Activated naive CD8-positive, alpha-beta T cell treated with anti-CD3 and anti-CD28 coated beads for 36 hours (primary cell): ENCODE results near the gene ABHD4. TPM values are rescaled to one million over a fixed set of nuclear protein-coding genes. Genes with fewer than 3 reads are reported as not detected.
"Not testable (repeated sequence)": the region's sequence is repeated elsewhere in the genome, so short reads cannot be mapped to it uniquely, and the experiment has no call there.

ENCODE experiments used
- DNase-seq: peaks from one replicate; pipeline ENCODE4 v3.0.0; 2021
- H3K27ac Mint-ChIP-seq: one replicate; pipeline ENCODE4 v1.8.0; 2022; ENCODE audit warnings: mild to moderate bottlenecking, moderate library complexity, mixed read lengths
- H3K27me3 Mint-ChIP-seq: one replicate; pipeline ENCODE4 v1.8.0; 2022; ENCODE audit warnings: mild to moderate bottlenecking, mixed read lengths
- H3K36me3 Mint-ChIP-seq: one replicate; pipeline ENCODE4 v1.8.0; 2021; ENCODE audit warnings: mild to moderate bottlenecking, mixed read lengths
- H3K4me1 Mint-ChIP-seq: one replicate; pipeline ENCODE4 v1.8.0; 2021; ENCODE audit warnings: mixed read lengths
- H3K4me3 Mint-ChIP-seq: one replicate; pipeline ENCODE4 v1.8.0; 2022; ENCODE audit warnings: mild to moderate bottlenecking, moderate library complexity, mixed read lengths
- H3K9me3 Mint-ChIP-seq: one replicate; pipeline ENCODE4 v1.8.0; 2022; ENCODE audit warnings: mixed read lengths
- total RNA-seq, 2 experiments: library from RNA; stranded (reverse); gene quantifications; one replicate each; pipeline ENCODE4 v1.2.3, GENCODE V29; 2021

ABHD4 gene
- 1 to 10 TPM; 8.2 to 8.7 TPM for total RNA-seq

- peak within 1 kb of the TSS; percentile 82 for H3K27ac Mint-ChIP-seq
- no peaks in the 10 kb centered on the region for H3K27me3 Mint-ChIP-seq
- peak; percentile 80 for DNase-seq
- peak within 1 kb of the TSS; percentile 90 for H3K4me3 Mint-ChIP-seq
- H3K36me3 Mint-ChIP-seq: peaks cover 5% of the 10 kb centered on the region
- peaks cover 31% of the 10 kb centered on the region for H3K4me1 Mint-ChIP-seq
- no peaks in the 10 kb centered on the region for H3K9me3 Mint-ChIP-seq
Measured at GRCh38 chr14:22598099-22598895, at the start of gene ABHD4. ABHD4 (plus strand) TSS chr14:22598300; CDS start chr14:22598307, 7 bp downstream.

GRCh38 chr14:22549324-22549962 lies 48.7 kb upstream of the ABHD4 start:
- peaks cover 90% of the 10 kb centered on the region for H3K36me3 Mint-ChIP-seq
- H3K27ac Mint-ChIP-seq: peak overlapping the region; percentile 93
- peaks cover 4% of the 10 kb centered on the region for H3K27me3 Mint-ChIP-seq
- DNase-seq: no peak
- peak overlapping the region; percentile 82 for H3K4me3 Mint-ChIP-seq
- H3K4me1 Mint-ChIP-seq: peaks cover 91% of the 10 kb centered on the region
- H3K9me3 Mint-ChIP-seq: no peaks in the 10 kb centered on the region

GRCh38 chr14:22549981-22550673 lies 48.0 kb upstream of the ABHD4 start:
- H3K4me3 Mint-ChIP-seq: peak overlapping the region; percentile 82
- H3K27me3 Mint-ChIP-seq: peaks cover 4% of the 10 kb centered on the region
- H3K36me3 Mint-ChIP-seq: peaks cover 86% of the 10 kb centered on the region
- H3K4me1 Mint-ChIP-seq: peaks cover 92% of the 10 kb centered on the region
- H3K9me3 Mint-ChIP-seq: no peaks in the 10 kb centered on the region
- peak overlapping the region; percentile 93 for H3K27ac Mint-ChIP-seq
- peak; percentile 77 for DNase-seq

GRCh38 chr14:22551605-22551997 lies 46.5 kb upstream of the ABHD4 start:
- Mint-ChIP-seq H3K4me1 (peaks cover 92% of the 10 kb centered on the region), H3K27me3 (peaks cover 11% of the 10 kb centered on the region), H3K9me3 (peaks cover 2% of the 10 kb centered on the region), H3K36me3 (peaks cover 75% of the 10 kb centered on the region), H3K27ac (peak overlapping the region; percentile 93), H3K4me3 (peak overlapping the region; percentile 82)
- DNase-seq: no peak

- Mint-ChIP-seq H3K36me3 (peaks cover 70% of the 10 kb centered on the region), H3K9me3 (peaks cover 2% of the 10 kb centered on the region), H3K27me3 (peaks cover 11% of the 10 kb centered on the region), H3K4me1 (peaks cover 86% of the 10 kb centered on the region), H3K27ac (peak overlapping the region; percentile 93), H3K4me3 (peak overlapping the region; percentile 82)
- no peak for DNase-seq
Measured at GRCh38 chr14:22552001-22552826, 45.9 kb upstream of the ABHD4 start.

- Mint-ChIP-seq H3K9me3 (peaks cover 2% of the 10 kb centered on the region), H3K27ac (peak overlapping the region; percentile 93), H3K36me3 (peaks cover 65% of the 10 kb centered on the region), H3K4me3 (peak overlapping the region; percentile 82), H3K27me3 (peaks cover 11% of the 10 kb centered on the region), H3K4me1 (peaks cover 86% of the 10 kb centered on the region)
- DNase-seq: no peak
Measured at GRCh38 chr14:22552827-22553076, 45.3 kb upstream of the ABHD4 start.

GRCh38 chr14:22553445-22553844 lies 44.7 kb upstream of the ABHD4 start:
- H3K36me3 Mint-ChIP-seq: peaks cover 58% of the 10 kb centered on the region
- H3K4me1 Mint-ChIP-seq: peaks cover 86% of the 10 kb centered on the region
- peaks cover 11% of the 10 kb centered on the region for H3K27me3 Mint-ChIP-seq
- DNase-seq: no peak
- peak overlapping the region; percentile 79 for H3K4me3 Mint-ChIP-seq
- H3K9me3 Mint-ChIP-seq: peaks cover 2% of the 10 kb centered on the region
- peak overlapping the region; percentile 93 for H3K27ac Mint-ChIP-seq

- Mint-ChIP-seq H3K4me1 (peaks cover 88% of the 10 kb centered on the region), H3K27ac (peak overlapping the region; percentile 97), H3K36me3 (peaks cover 59% of the 10 kb centered on the region), H3K27me3 (peaks cover 11% of the 10 kb centered on the region), H3K4me3 (peak overlapping the region; percentile 85)
- not testable (repeated sequence) for H3K9me3 Mint-ChIP-seq, DNase-seq
Measured at GRCh38 chr14:22553861-22554497, 44.1 kb upstream of the ABHD4 start.

GRCh38 chr14:22554498-22555383 lies 43.4 kb upstream of the ABHD4 start:
- Mint-ChIP-seq H3K9me3 (peaks cover 2% of the 10 kb centered on the region), H3K27ac (peak overlapping the region; percentile 97), H3K4me1 (peaks cover 88% of the 10 kb centered on the region), H3K4me3 (peak overlapping the region; percentile 85), H3K27me3 (peaks cover 11% of the 10 kb centered on the region), H3K36me3 (peaks cover 57% of the 10 kb centered on the region)
- DNase-seq: no peak

- H3K4me1 Mint-ChIP-seq: peaks cover 88% of the 10 kb centered on the region
- DNase-seq: peak; percentile 74
- H3K9me3 Mint-ChIP-seq: peaks cover 2% of the 10 kb centered on the region
- H3K36me3 Mint-ChIP-seq: peaks cover 54% of the 10 kb centered on the region
- H3K27ac Mint-ChIP-seq: peak overlapping the region; percentile 97
- H3K4me3 Mint-ChIP-seq: peak overlapping the region; percentile 85
- H3K27me3 Mint-ChIP-seq: peaks cover 11% of the 10 kb centered on the region
Measured at GRCh38 chr14:22555384-22556011, 42.6 kb upstream of the ABHD4 start.

- Mint-ChIP-seq H3K36me3 (peaks cover 46% of the 10 kb centered on the region), H3K4me3 (peak overlapping the region; percentile 85), H3K27ac (peak overlapping the region; percentile 97), H3K9me3 (peaks cover 2% of the 10 kb centered on the region), H3K27me3 (peaks cover 11% of the 10 kb centered on the region), H3K4me1 (peaks cover 88% of the 10 kb centered on the region)
- DNase-seq: peak; percentile 95
Measured at GRCh38 chr14:22556021-22556989, 41.8 kb upstream of the ABHD4 start.

GRCh38 chr14:22556990-22557623 lies 41.0 kb upstream of the ABHD4 start:
- peak; percentile 90 for DNase-seq
- peaks cover 38% of the 10 kb centered on the region for H3K36me3 Mint-ChIP-seq
- peaks cover 88% of the 10 kb centered on the region for H3K4me1 Mint-ChIP-seq
- H3K4me3 Mint-ChIP-seq: peak overlapping the region; percentile 85
- peaks cover 2% of the 10 kb centered on the region for H3K9me3 Mint-ChIP-seq
- peaks cover 11% of the 10 kb centered on the region for H3K27me3 Mint-ChIP-seq
- H3K27ac Mint-ChIP-seq: peak overlapping the region; percentile 97
